Loucy (cell line): Measurements from ENCODE around the gene CNTNAP4.

ENCODE experiments used
- EZH2phosphoT487 ChIP-seq: fragments of 200-600 bp; IDR thresholded peaks from 2 replicates; pipeline ENCODE4 v1.6.1; 2018; ENCODE audit warnings: antibody characterized with exemption, mild to moderate bottlenecking, moderate library complexity, borderline replicate concordance
- TF ChIP-seq, protein P1 (sequence below): fragments of 200-600 bp; sonication (generic); conservative IDR thresholded peaks from 2 replicates; pipeline ENCODE4 v1.5.1; 2014; ENCODE audit warnings: mild to moderate bottlenecking, antibody characterized with exemption, low read length

GRCh38 chr16:76583945-76584344 is 306.7 kb downstream of the CNTNAP4 start:
- TF ChIP-seq, protein P1, sequence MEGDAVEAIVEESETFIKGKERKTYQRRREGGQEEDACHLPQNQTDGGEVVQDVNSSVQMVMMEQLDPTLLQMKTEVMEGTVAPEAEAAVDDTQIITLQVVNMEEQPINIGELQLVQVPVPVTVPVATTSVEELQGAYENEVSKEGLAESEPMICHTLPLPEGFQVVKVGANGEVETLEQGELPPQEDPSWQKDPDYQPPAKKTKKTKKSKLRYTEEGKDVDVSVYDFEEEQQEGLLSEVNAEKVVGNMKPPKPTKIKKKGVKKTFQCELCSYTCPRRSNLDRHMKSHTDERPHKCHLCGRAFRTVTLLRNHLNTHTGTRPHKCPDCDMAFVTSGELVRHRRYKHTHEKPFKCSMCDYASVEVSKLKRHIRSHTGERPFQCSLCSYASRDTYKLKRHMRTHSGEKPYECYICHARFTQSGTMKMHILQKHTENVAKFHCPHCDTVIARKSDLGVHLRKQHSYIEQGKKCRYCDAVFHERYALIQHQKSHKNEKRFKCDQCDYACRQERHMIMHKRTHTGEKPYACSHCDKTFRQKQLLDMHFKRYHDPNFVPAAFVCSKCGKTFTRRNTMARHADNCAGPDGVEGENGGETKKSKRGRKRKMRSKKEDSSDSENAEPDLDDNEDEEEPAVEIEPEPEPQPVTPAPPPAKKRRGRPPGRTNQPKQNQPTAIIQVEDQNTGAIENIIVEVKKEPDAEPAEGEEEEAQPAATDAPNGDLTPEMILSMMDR, result no peak
- no peak for TF ChIP-seq EZH2phosphoT487
